Choroid plexus epithelial cell (primary cell): Measurements from ENCODE around the gene ADGRB3.

ENCODE experiments used
- DNase-seq: peaks from one replicate; pipeline ENCODE4 v3.0.0-alpha.2; 2010; ENCODE audit warnings: low read depth
- H3K4me3 ChIP-seq: 2 replicates; pipeline ENCODE4 v1.5.1; 2011; ENCODE audit warnings: low read depth, mild to moderate bottlenecking, control low read depth, low read length, moderate library complexity
- CTCF ChIP-seq: conservative IDR thresholded peaks from 2 replicates; pipeline ENCODE4 v1.5.1; 2011; ENCODE audit warnings: low read depth, mild to moderate bottlenecking, control low read depth, inconsistent platforms, low read length, moderate library complexity

Gene ADGRB3

GRCh38 chr6:69383627-69384026 is 748.5 kb downstream of the ADGRB3 start:
- no peak for TF ChIP-seq CTCF
- DNase-seq: no peak
- H3K4me3 ChIP-seq: no peak overlapping the region

- H3K4me3 ChIP-seq: no peak overlapping the region
- no peak for TF ChIP-seq CTCF
- no peak for DNase-seq
Observed at GRCh38 chr6:69386426-69386825, 751.3 kb downstream of the ADGRB3 start.

GRCh38 chr6:69390125-69390524 is 755.0 kb downstream of the ADGRB3 start:
- TF ChIP-seq CTCF: no peak
- no peak for DNase-seq
- no peak overlapping the region for H3K4me3 ChIP-seq

GRCh38 chr6:69391106-69391505 is 756.0 kb downstream of the ADGRB3 start:
- TF ChIP-seq CTCF: no peak
- no peak overlapping the region for H3K4me3 ChIP-seq
- no peak for DNase-seq

- DNase-seq: no peak
- TF ChIP-seq CTCF: no peak
Observed at GRCh38 chr6:69392745-69393144, 757.7 kb downstream of the ADGRB3 start.

GRCh38 chr6:69398311-69398710 is 763.2 kb downstream of the ADGRB3 start:
- DNase-seq: no peak
- no peak for TF ChIP-seq CTCF
- H3K4me3 ChIP-seq: no peak overlapping the region

More at GRCh38 chr6:69392745-69393144, 757.7 kb downstream of the ADGRB3 start:
- no peak overlapping the region for H3K4me3 ChIP-seq

- H3K4me3 ChIP-seq: no peak overlapping the region
- DNase-seq: no peak
- TF ChIP-seq CTCF: no peak
Observed at GRCh38 chr6:69398729-69399128, 763.6 kb downstream of the ADGRB3 start.
